Liver (tissue), 9 donors: ENCODE data around the gene GREB1. TPM values are rescaled to one million over a fixed set of nuclear protein-coding genes. Genes with fewer than 3 reads are reported as not detected.

Experiments
- DNase-seq: peaks from one replicate; pipeline ENCODE4 v3.0.0-alpha.2; 2017; ENCODE audit warnings: low spot score
- H3K27ac ChIP-seq, 2 donors: one replicate each; pipeline ENCODE4 v1.7.0; 2013; ENCODE audit warnings: inconsistent platforms in 2 of 2, low read length in 2 of 2, control low read depth in 1 of 2, low read depth in 1 of 2, mild to moderate bottlenecking in 1 of 2
- H3K27me3 ChIP-seq, 4 donors: one replicate each; pipeline versions ENCODE4 v1.6.1 to v1.7.0; 2013; ENCODE audit warnings: low read length in 3 of 4, inconsistent platforms in 1 of 4, mild to moderate bottlenecking in 1 of 4, moderate library complexity in 1 of 4; ENCODE audit not compliant: control insufficient read depth in 4 of 4, insufficient read depth in 4 of 4
- H3K36me3 ChIP-seq, 4 donors: one replicate each; pipeline versions ENCODE4 v1.6.1 to v1.7.0; 2013; ENCODE audit warnings: low read length in 3 of 4, mild to moderate bottlenecking in 3 of 4, low read depth in 1 of 4, moderate library complexity in 1 of 4; ENCODE audit not compliant: control insufficient read depth in 4 of 4, insufficient read depth in 3 of 4
- H3K4me1 ChIP-seq, 4 donors: one replicate each; pipeline versions ENCODE4 v1.6.1 to v1.7.0; 2013; ENCODE audit warnings: low read length in 3 of 4, mild to moderate bottlenecking in 3 of 4, moderate library complexity in 1 of 4; ENCODE audit not compliant: control insufficient read depth in 4 of 4, insufficient read depth in 4 of 4
- H3K4me3 ChIP-seq, 3 donors: one replicate each; pipeline versions ENCODE4 v1.6.1 to v1.7.0; 2013; ENCODE audit warnings: low read length in 3 of 3, control low read depth in 1 of 3, low read depth in 1 of 3, mild to moderate bottlenecking in 1 of 3
- H3K9ac ChIP-seq, 2 donors: one replicate each; pipeline ENCODE4 v1.7.0; 2013; ENCODE audit warnings: low read length in 2 of 2, mild to moderate bottlenecking in 2 of 2, moderate library complexity in 2 of 2, control low read depth in 1 of 2, low read depth in 1 of 2
- H3K9me3 ChIP-seq, 4 donors: one replicate each; pipeline versions ENCODE4 v1.6.1 to v1.7.0; 2013; ENCODE audit warnings: low read length in 3 of 4; ENCODE audit not compliant: control insufficient read depth in 4 of 4
- CTCF ChIP-seq: fragments of 150-350 bp; IDR thresholded peaks from 2 replicates; pipeline ENCODE4 v1.5.1; 2017; ENCODE audit warnings: improper control_type of control experiment, low read depth, low read length; ENCODE audit not compliant: missing input control
- EGR1 ChIP-seq, 2 donors: IDR thresholded peaks; 2 replicates each; pipeline ENCODE4 v1.6.1; 2016 to 2018; ENCODE audit warnings: antibody characterized with exemption in 2 of 2, low read depth in 2 of 2
- FOXA1 ChIP-seq: IDR thresholded peaks from 2 replicates; pipeline ENCODE4 v1.6.1; 2016; ENCODE audit warnings: antibody characterized with exemption
- FOXA2 ChIP-seq: IDR thresholded peaks from 2 replicates; pipeline ENCODE4 v1.6.1; 2016; ENCODE audit warnings: antibody characterized with exemption
- HNF4A ChIP-seq, 2 donors: conservative IDR thresholded peaks; 2 replicates each; pipeline ENCODE4 v1.6.1; 2016; ENCODE audit warnings: antibody characterized with exemption in 2 of 2, mild to moderate bottlenecking in 2 of 2
- HNF4G ChIP-seq: IDR thresholded peaks from 2 replicates; pipeline ENCODE4 v1.6.1; 2016; ENCODE audit warnings: antibody characterized with exemption
- NR2F2 ChIP-seq: IDR thresholded peaks from 2 replicates; pipeline ENCODE4 v1.6.1; 2016; ENCODE audit warnings: antibody characterized with exemption
- RAD21 ChIP-seq, 2 donors: IDR thresholded peaks; 2 replicates each; pipeline ENCODE4 v1.6.1; 2016; ENCODE audit warnings: antibody characterized with exemption in 2 of 2, mild to moderate bottlenecking in 2 of 2
- SP1 ChIP-seq: IDR thresholded peaks from 2 replicates; pipeline ENCODE4 v1.6.1; 2018; ENCODE audit warnings: antibody characterized with exemption, mild to moderate bottlenecking
- YY1 ChIP-seq: IDR thresholded peaks from 2 replicates; pipeline ENCODE4 v1.6.1; 2016; ENCODE audit warnings: antibody characterized with exemption, mild to moderate bottlenecking
- WGBS: extraction: QIAGEN DNeasy Blood & Tissue Kit; methylation state at CpG from one replicate; pipeline ENCODE4 v1.1.7; 2013; 5-methylcytosine and 5-hydroxymethylcytosine counted together
- polyA plus RNA-seq, 2 donors: library from polyadenylated mRNA; stranded (reverse) in 1 of 2; unstranded in 1 of 2; fragments of 200-250 nt in 1 of 2; fragments of >200 nt in 1 of 2; fragmentation: Nextera tagmentation in 1 of 2; extraction: Ambion mirVana in 1 of 2; gene quantifications; one replicate each; pipeline versions ENCODE4 v1.2.1 to v1.2.3, GENCODE V29; 2013 to 2015
- total RNA-seq, 2 donors: library from RNA; depleted of rRNA; stranded (reverse); fragments of >200 nt; gene quantifications; one replicate each; pipeline ENCODE4 v1.2.3, GENCODE V29; 2014
- TF ChIP-seq, protein P1 (sequence below): IDR thresholded peaks from 2 replicates; pipeline ENCODE4 v1.6.1; 2016; ENCODE audit warnings: antibody characterized with exemption
- TF ChIP-seq, protein P2 (sequence below): IDR thresholded peaks from 2 replicates; pipeline ENCODE4 v1.6.1; 2016; ENCODE audit warnings: antibody characterized with exemption, mild to moderate bottlenecking
- TF ChIP-seq, protein P3 (sequence below): IDR thresholded peaks from 2 replicates; pipeline ENCODE4 v1.6.1; 2016; ENCODE audit warnings: antibody characterized with exemption
- TF ChIP-seq, protein P4 (sequence below): IDR thresholded peaks from 2 replicates; pipeline ENCODE4 v1.6.1; 2016; ENCODE audit warnings: antibody characterized with exemption
- donor health status: healthy.
- donor health status: healthy.
- donor health status: healthy.
- donor health status: healthy.
- donor health status: healthy.

The GREB1 gene
- total and polyA plus RNA-seq, 4 donors, result 1.0 to 6.3 (median 3.6) TPM

GRCh38 chr2:11588228-11589110, 54.6 kb downstream of the GREB1 start:
- no peak overlapping the region for H3K27ac ChIP-seq
- 92% methylated on average over 21 of the region's 21 CpGs for WGBS

DNA sequence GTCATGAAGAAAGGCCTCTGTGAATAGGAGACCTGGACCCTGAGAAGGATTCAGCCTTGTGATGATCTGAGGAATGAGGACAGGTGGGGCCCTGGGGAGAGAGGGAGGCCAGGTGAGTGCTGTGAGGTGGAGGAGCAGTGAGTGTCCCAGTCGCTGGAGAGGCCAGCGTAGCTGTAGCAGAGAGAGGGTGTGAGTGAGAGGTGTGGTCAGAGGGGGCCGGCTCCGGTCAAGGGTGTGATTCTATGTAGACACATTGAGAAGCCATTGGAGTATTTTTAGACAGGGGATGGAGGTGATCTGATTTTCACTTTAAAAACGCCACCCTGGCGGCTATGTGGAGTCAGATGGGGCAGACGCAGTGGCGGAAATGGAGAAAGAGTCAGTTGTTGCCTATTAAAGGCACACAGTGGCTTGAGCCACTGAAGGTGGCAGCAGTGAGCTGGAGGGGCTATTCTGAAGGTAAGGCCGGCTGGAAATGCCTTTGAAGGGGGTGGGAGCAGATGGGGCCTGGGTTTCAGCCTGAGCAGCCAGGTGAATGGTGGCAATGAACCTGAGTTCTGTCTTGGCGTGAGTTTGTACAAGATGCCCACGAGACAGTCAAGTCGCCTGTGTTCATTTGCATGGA, 55.6 kb downstream of the GREB1 start:
- 92% methylated on average over 12 of the region's 12 CpGs for WGBS
- no peaks in the 10 kb centered on the region for H3K4me1 ChIP-seq
- H3K9ac ChIP-seq, result no peak overlapping the region
- H3K9me3 ChIP-seq, result no peaks in the 10 kb centered on the region
- H3K36me3 ChIP-seq, result peaks cover 0 to 2% (median 0%) of the 10 kb centered on the region in 4 donors
- TF ChIP-seq HNF4A (conservative IDR thresholded peaks at IDR 0.05) (no peak), HNF4G (no peak), CTCF (no peak), YY1 (no peak), FOXA2 (no peak), NR2F2 (no peak), FOXA1 (no peak), SP1 (no peak), RAD21 (IDR thresholded peaks at IDR 0.05) (no peak)
- TF ChIP-seq, protein P1, sequence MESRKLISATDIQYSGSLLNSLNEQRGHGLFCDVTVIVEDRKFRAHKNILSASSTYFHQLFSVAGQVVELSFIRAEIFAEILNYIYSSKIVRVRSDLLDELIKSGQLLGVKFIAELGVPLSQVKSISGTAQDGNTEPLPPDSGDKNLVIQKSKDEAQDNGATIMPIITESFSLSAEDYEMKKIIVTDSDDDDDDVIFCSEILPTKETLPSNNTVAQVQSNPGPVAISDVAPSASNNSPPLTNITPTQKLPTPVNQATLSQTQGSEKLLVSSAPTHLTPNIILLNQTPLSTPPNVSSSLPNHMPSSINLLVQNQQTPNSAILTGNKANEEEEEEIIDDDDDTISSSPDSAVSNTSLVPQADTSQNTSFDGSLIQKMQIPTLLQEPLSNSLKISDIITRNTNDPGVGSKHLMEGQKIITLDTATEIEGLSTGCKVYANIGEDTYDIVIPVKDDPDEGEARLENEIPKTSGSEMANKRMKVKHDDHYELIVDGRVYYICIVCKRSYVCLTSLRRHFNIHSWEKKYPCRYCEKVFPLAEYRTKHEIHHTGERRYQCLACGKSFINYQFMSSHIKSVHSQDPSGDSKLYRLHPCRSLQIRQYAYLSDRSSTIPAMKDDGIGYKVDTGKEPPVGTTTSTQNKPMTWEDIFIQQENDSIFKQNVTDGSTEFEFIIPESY, result no peak
- TF ChIP-seq, protein P2, sequence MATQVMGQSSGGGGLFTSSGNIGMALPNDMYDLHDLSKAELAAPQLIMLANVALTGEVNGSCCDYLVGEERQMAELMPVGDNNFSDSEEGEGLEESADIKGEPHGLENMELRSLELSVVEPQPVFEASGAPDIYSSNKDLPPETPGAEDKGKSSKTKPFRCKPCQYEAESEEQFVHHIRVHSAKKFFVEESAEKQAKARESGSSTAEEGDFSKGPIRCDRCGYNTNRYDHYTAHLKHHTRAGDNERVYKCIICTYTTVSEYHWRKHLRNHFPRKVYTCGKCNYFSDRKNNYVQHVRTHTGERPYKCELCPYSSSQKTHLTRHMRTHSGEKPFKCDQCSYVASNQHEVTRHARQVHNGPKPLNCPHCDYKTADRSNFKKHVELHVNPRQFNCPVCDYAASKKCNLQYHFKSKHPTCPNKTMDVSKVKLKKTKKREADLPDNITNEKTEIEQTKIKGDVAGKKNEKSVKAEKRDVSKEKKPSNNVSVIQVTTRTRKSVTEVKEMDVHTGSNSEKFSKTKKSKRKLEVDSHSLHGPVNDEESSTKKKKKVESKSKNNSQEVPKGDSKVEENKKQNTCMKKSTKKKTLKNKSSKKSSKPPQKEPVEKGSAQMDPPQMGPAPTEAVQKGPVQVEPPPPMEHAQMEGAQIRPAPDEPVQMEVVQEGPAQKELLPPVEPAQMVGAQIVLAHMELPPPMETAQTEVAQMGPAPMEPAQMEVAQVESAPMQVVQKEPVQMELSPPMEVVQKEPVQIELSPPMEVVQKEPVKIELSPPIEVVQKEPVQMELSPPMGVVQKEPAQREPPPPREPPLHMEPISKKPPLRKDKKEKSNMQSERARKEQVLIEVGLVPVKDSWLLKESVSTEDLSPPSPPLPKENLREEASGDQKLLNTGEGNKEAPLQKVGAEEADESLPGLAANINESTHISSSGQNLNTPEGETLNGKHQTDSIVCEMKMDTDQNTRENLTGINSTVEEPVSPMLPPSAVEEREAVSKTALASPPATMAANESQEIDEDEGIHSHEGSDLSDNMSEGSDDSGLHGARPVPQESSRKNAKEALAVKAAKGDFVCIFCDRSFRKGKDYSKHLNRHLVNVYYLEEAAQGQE, result no peak
- no peak overlapping the region for H3K4me3 ChIP-seq
- H3K27me3 ChIP-seq, result no peaks in the 10 kb centered on the region
- no peak overlapping the region for H3K27ac ChIP-seq
- no peak for DNase-seq

More at GRCh38 chr2:11588228-11589110, 54.6 kb downstream of the GREB1 start:
- Histone ChIP-seq H3K36me3 (peaks cover 0 to 2% (median 0%) of the 10 kb centered on the region in 4 donors), H3K4me1 (no peaks in the 10 kb centered on the region), H3K4me3 (no peak overlapping the region), H3K27me3 (no peaks in the 10 kb centered on the region), H3K9ac (no peak overlapping the region), H3K9me3 (no peaks in the 10 kb centered on the region)
- TF ChIP-seq, protein P3, sequence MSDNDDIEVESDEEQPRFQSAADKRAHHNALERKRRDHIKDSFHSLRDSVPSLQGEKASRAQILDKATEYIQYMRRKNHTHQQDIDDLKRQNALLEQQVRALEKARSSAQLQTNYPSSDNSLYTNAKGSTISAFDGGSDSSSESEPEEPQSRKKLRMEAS, result no peak
- TF ChIP-seq, protein P2, result no peak
- TF ChIP-seq, protein P4, sequence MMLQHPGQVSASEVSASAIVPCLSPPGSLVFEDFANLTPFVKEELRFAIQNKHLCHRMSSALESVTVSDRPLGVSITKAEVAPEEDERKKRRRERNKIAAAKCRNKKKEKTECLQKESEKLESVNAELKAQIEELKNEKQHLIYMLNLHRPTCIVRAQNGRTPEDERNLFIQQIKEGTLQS, result no peak
- no peak for TF ChIP-seq EGR1 (IDR thresholded peaks at IDR 0.05; ENCODE audit: low read depth in 2 of 2)
- DNase-seq, result no peak
